Activated naive CD8-positive, alpha-beta T cell treated with anti-CD3 and anti-CD28 coated beads, Interleukin-2, amount 10 ng/mL, durations not matched to agents 7 days and 5 days (primary cell): ENCODE data around the gene RABGAP1L. TPM values are rescaled to one million over a fixed set of nuclear protein-coding genes. Genes with fewer than 3 reads are reported as not detected.
"Not testable (repeated sequence)": the region's sequence is repeated elsewhere in the genome, so short reads cannot be mapped to it uniquely, and the experiment has no call there.

Experiments used
- ATAC-seq: fragments of 150-1000 bp; cut with Tn5 transposase; one replicate; pipeline ENCODE4 v1.10.0; 2021; ENCODE audit warnings: low read depth, moderate library complexity
- POLR2A ChIA-PET: fragments of 350-600 bp; sonication (Branson Sonifier 250); formaldehyde crosslinking; loops from one replicate; lab custom pipeline; 2021; ENCODE audit warnings: antibody characterized with exemption; lab: Charles Lee
- DNase-seq: peaks from one replicate; pipeline ENCODE4 v3.0.0; 2021
- H3K27ac Mint-ChIP-seq: one replicate; pipeline ENCODE4 v1.8.0; 2022; ENCODE audit warnings: mild to moderate bottlenecking, mixed read lengths
- H3K27me3 Mint-ChIP-seq: one replicate; pipeline ENCODE4 v1.8.0; 2022; ENCODE audit warnings: mild to moderate bottlenecking, moderate library complexity, mixed read lengths
- H3K36me3 Mint-ChIP-seq: one replicate; pipeline ENCODE4 v1.8.0; 2021; ENCODE audit warnings: mild to moderate bottlenecking, mixed read lengths
- H3K4me1 Mint-ChIP-seq: one replicate; pipeline ENCODE4 v1.8.0; 2021; ENCODE audit warnings: mixed read lengths
- H3K4me3 Mint-ChIP-seq: one replicate; pipeline ENCODE4 v1.8.0; 2022; ENCODE audit warnings: mild to moderate bottlenecking, moderate library complexity, mixed read lengths
- H3K9me3 Mint-ChIP-seq: one replicate; pipeline ENCODE4 v1.8.0; 2021; ENCODE audit warnings: mixed read lengths
- total RNA-seq, 2 experiments: library from RNA; stranded (reverse); gene quantifications; one replicate each; pipeline ENCODE4 v1.2.3, GENCODE V29; 2021

The RABGAP1L gene
- total RNA-seq, 2 experiments from 2014 or later, result 64.8 to 69.9 TPM

GRCh38 chr1:174999936-175000696, 840.8 kb downstream of the RABGAP1L start, which contains the start of gene CACYBP:
TSS of gene CACYBP (plus strand) at chr1:174999947. CDS start at chr1:175000181, 234 bp downstream.
- no peak within 1 kb of the TSS for H3K4me3 Mint-ChIP-seq
- H3K9me3 Mint-ChIP-seq, result no peaks in the 10 kb centered on the region
- no peaks in the 10 kb centered on the region for H3K27me3 Mint-ChIP-seq
- DNase-seq (no peak), ATAC-seq (no peak)
- H3K4me1 Mint-ChIP-seq, result peaks cover 34% of the 10 kb centered on the region
- POLR2A ChIA-PET, result interaction anchor here (0.6 to 3.4 kb wide), 15 partner anchors 10 to 978 kb away, joined by 3 to 105 read pairs (median 6); partner anchors contain the start of genes MRPS14 and RC3H1
- H3K36me3 Mint-ChIP-seq, result peaks cover 8% of the 10 kb centered on the region
- no peak within 1 kb of the TSS for H3K27ac Mint-ChIP-seq

- ATAC-seq, result no peak
- Mint-ChIP-seq H3K4me3 (no peak overlapping the region), H3K9me3 (no peaks in the 10 kb centered on the region), H3K4me1 (peaks cover 39% of the 10 kb centered on the region), H3K27me3 (no peaks in the 10 kb centered on the region), H3K27ac (no peak overlapping the region), H3K36me3 (peaks cover 14% of the 10 kb centered on the region)
- DNase-seq, result no peak
- POLR2A ChIA-PET, result interaction anchor here (0.9 to 3.4 kb wide), 9 partner anchors 11 to 201 kb away, joined by 3 to 105 read pairs (median 8); partner anchors contain the start of gene MRPS14
Measured at GRCh38 chr1:175000697-175001187, 841.4 kb downstream of the RABGAP1L start.

- POLR2A ChIA-PET, result interaction anchor here (1.0 kb wide), 1 partner anchor 20 kb away, joined by 4 read pairs; the partner anchor contains the start of gene MRPS14
- Mint-ChIP-seq H3K9me3 (no peaks in the 10 kb centered on the region), H3K27ac (no peak overlapping the region), H3K27me3 (no peaks in the 10 kb centered on the region), H3K4me3 (peak overlapping the region; percentile 9), H3K4me1 (peaks cover 38% of the 10 kb centered on the region), H3K36me3 (peaks cover 20% of the 10 kb centered on the region)
- no peak for DNase-seq
- ATAC-seq, result no peak
Measured at GRCh38 chr1:175002910-175003517, 843.7 kb downstream of the RABGAP1L start.

GRCh38 chr1:175003521-175003920, 844.2 kb downstream of the RABGAP1L start:
- Mint-ChIP-seq H3K27ac (peak overlapping the region; percentile 62), H3K4me1 (peaks cover 38% of the 10 kb centered on the region), H3K27me3 (no peaks in the 10 kb centered on the region), H3K36me3 (peaks cover 24% of the 10 kb centered on the region), H3K4me3 (peak overlapping the region; percentile 2), H3K9me3 (no peaks in the 10 kb centered on the region)
- no peak for ATAC-seq
- DNase-seq, result no peak
- POLR2A ChIA-PET, result interaction anchor here (1.0 kb wide), 1 partner anchor 20 kb away, joined by 4 read pairs; the partner anchor contains the start of gene MRPS14

GRCh38 chr1:175005085-175005783, 845.9 kb downstream of the RABGAP1L start:
- POLR2A ChIA-PET, result interaction anchor here (2.5 kb wide), 1 partner anchor 18 kb away, joined by 12 read pairs; the partner anchor contains the start of gene MRPS14
- H3K27ac Mint-ChIP-seq, result no peak overlapping the region

GRCh38 chr1:175009532-175009931, 850.2 kb downstream of the RABGAP1L start:
- peak overlapping the region; percentile 40 for H3K27ac Mint-ChIP-seq
- no peak overlapping the region for H3K4me3 Mint-ChIP-seq
- no peaks in the 10 kb centered on the region for H3K27me3 Mint-ChIP-seq
- H3K4me1 Mint-ChIP-seq, result peaks cover 18% of the 10 kb centered on the region
- POLR2A ChIA-PET, result no interaction called here
- H3K9me3 Mint-ChIP-seq, result no peaks in the 10 kb centered on the region
- ATAC-seq (no peak), DNase-seq (no peak)
- peaks cover 43% of the 10 kb centered on the region for H3K36me3 Mint-ChIP-seq

More at GRCh38 chr1:175005085-175005783, 845.9 kb downstream of the RABGAP1L start:
- Mint-ChIP-seq H3K4me1 (peaks cover 42% of the 10 kb centered on the region), H3K4me3 (no peak overlapping the region), H3K9me3 (no peaks in the 10 kb centered on the region), H3K27me3 (no peaks in the 10 kb centered on the region), H3K36me3 (peaks cover 30% of the 10 kb centered on the region)
- DNase-seq (no peak), ATAC-seq (no peak)

- Mint-ChIP-seq H3K9me3 (no peaks in the 10 kb centered on the region), H3K4me1 (peaks cover 8% of the 10 kb centered on the region), H3K36me3 (peaks cover 38% of the 10 kb centered on the region), H3K4me3 (no peak overlapping the region), H3K27me3 (no peaks in the 10 kb centered on the region), H3K27ac (no peak overlapping the region)
- ATAC-seq, result no peak
- DNase-seq, result no peak
- POLR2A ChIA-PET, result interaction anchor here (1.1 kb wide), 1 partner anchor 10 kb away, joined by 4 read pairs; no protein-coding TSS in a partner anchor
Measured at GRCh38 chr1:175013445-175013844, 854.1 kb downstream of the RABGAP1L start.

GRCh38 chr1:175015243-175015642, 855.9 kb downstream of the RABGAP1L start:
- Mint-ChIP-seq H3K27me3 (no peaks in the 10 kb centered on the region), H3K9me3 (no peaks in the 10 kb centered on the region), H3K4me3 (no peak overlapping the region), H3K27ac (no peak overlapping the region), H3K4me1 (peaks cover 7% of the 10 kb centered on the region), H3K36me3 (peaks cover 31% of the 10 kb centered on the region)
- POLR2A ChIA-PET, result no interaction called here
- ATAC-seq, result no peak
- DNase-seq, result no peak

- Mint-ChIP-seq H3K27ac (no peak overlapping the region), H3K36me3 (peaks cover 20% of the 10 kb centered on the region), H3K27me3 (no peaks in the 10 kb centered on the region), H3K4me3 (no peak overlapping the region), H3K4me1 (peaks cover 22% of the 10 kb centered on the region), H3K9me3 (no peaks in the 10 kb centered on the region)
- ATAC-seq (no peak), DNase-seq (no peak)
- POLR2A ChIA-PET, result interaction anchor here (1.0 kb wide), 1 partner anchor 19 kb away, joined by 3 read pairs; no protein-coding TSS in a partner anchor
Measured at GRCh38 chr1:175019524-175019923, 860.2 kb downstream of the RABGAP1L start.

- DNase-seq (peak; percentile 96), ATAC-seq (peak; percentile 95)
- Mint-ChIP-seq H3K36me3 (peaks cover 5% of the 10 kb centered on the region), H3K4me1 (peaks cover 25% of the 10 kb centered on the region), H3K27ac (peak within 1 kb of the TSS; percentile 93), H3K27me3 (no peaks in the 10 kb centered on the region), H3K4me3 (peak within 1 kb of the TSS; percentile 93), H3K9me3 (peaks cover 1% of the 10 kb centered on the region)
- POLR2A ChIA-PET, result interaction anchor here (0.6 to 4.6 kb wide), 13 partner anchors 9 to 223 kb away, joined by 3 to 105 read pairs (median 3); partner anchors contain the start of genes CACYBP and TNN
Measured at GRCh38 chr1:175023043-175023921, 864.0 kb downstream of the RABGAP1L start, which contains the start of gene MRPS14. TSS of gene MRPS14 (minus strand) at chr1:175023425. CDS start at chr1:175023408, 17 bp downstream.

GRCh38 chr1:175023922-175024242, 864.6 kb downstream of the RABGAP1L start:
- peaks cover 24% of the 10 kb centered on the region for H3K4me1 Mint-ChIP-seq
- H3K27me3 Mint-ChIP-seq, H3K9me3 Mint-ChIP-seq, DNase-seq, H3K36me3 Mint-ChIP-seq, ATAC-seq: not testable (repeated sequence)
- H3K4me3 Mint-ChIP-seq, result peak overlapping the region; percentile 93
- POLR2A ChIA-PET, result interaction anchor here (0.6 to 4.6 kb wide), 12 partner anchors 10 to 224 kb away, joined by 3 to 105 read pairs (median 4); partner anchors contain the start of genes CACYBP and TNN
- H3K27ac Mint-ChIP-seq, result peak overlapping the region; percentile 93

- ATAC-seq, result no peak
- H3K9me3 Mint-ChIP-seq, result peaks cover 1% of the 10 kb centered on the region
- POLR2A ChIA-PET, result interaction anchor here (1.2 to 4.6 kb wide), 2 partner anchors 25 to 225 kb away, joined by 3 to 105 read pairs; partner anchors contain the start of gene CACYBP
- peaks cover 5% of the 10 kb centered on the region for H3K36me3 Mint-ChIP-seq
- H3K4me1 Mint-ChIP-seq, result peaks cover 27% of the 10 kb centered on the region
- H3K4me3 Mint-ChIP-seq, result peak overlapping the region; percentile 3
- no peaks in the 10 kb centered on the region for H3K27me3 Mint-ChIP-seq
- DNase-seq, result no peak
- peak overlapping the region; percentile 32 for H3K27ac Mint-ChIP-seq
Measured at GRCh38 chr1:175024773-175025172, 865.5 kb downstream of the RABGAP1L start.
